Measurements from ENCODE around the gene AOPEP. TPM values are rescaled to one million over a fixed set of nuclear protein-coding genes. Genes with fewer than 3 reads are reported as not detected.
"Not testable (repeated sequence)": the region's sequence is repeated elsewhere in the genome, so short reads cannot be mapped to it uniquely, and the experiment has no call there.

The AOPEP gene
- polyA plus RNA-seq, 1 donor from 2014 or later = 10.0 TPM

- Histone ChIP-seq H3K36me3 (ENCODE audit: insufficient read depth, low read length) (no peaks in the 10 kb centered on the region), H3K4me3 (ENCODE audit: low read length) (no peak overlapping the region), H3K27ac (ENCODE audit: low read length) (no peak overlapping the region), H4K20me1 (ENCODE audit: insufficient read depth) (no peaks in the 10 kb centered on the region), H3K4me2 (ENCODE audit: low read length) (no peak overlapping the region), H3F3A (ENCODE audit: insufficient read depth, low read length, poor library complexity, severe bottlenecking) (no peaks in the 10 kb centered on the region), H3K9me3 (ENCODE audit: low read length) (no peaks in the 10 kb centered on the region), H3K9ac (ENCODE audit: low read length) (no peak overlapping the region), H2AFZ (ENCODE audit: low read depth, low read length) (no peak overlapping the region), H3K27me3 (ENCODE audit: insufficient read depth, low read depth, low read length) (no peaks in the 10 kb centered on the region), H3K79me2 (replicated peaks; ENCODE audit: insufficient read depth, low read length) (no peaks in the 10 kb centered on the region), H3K9me2 (ENCODE audit: insufficient read depth, low read length) (no peaks in the 10 kb centered on the region)
- TF ChIP-seq, protein P1, sequence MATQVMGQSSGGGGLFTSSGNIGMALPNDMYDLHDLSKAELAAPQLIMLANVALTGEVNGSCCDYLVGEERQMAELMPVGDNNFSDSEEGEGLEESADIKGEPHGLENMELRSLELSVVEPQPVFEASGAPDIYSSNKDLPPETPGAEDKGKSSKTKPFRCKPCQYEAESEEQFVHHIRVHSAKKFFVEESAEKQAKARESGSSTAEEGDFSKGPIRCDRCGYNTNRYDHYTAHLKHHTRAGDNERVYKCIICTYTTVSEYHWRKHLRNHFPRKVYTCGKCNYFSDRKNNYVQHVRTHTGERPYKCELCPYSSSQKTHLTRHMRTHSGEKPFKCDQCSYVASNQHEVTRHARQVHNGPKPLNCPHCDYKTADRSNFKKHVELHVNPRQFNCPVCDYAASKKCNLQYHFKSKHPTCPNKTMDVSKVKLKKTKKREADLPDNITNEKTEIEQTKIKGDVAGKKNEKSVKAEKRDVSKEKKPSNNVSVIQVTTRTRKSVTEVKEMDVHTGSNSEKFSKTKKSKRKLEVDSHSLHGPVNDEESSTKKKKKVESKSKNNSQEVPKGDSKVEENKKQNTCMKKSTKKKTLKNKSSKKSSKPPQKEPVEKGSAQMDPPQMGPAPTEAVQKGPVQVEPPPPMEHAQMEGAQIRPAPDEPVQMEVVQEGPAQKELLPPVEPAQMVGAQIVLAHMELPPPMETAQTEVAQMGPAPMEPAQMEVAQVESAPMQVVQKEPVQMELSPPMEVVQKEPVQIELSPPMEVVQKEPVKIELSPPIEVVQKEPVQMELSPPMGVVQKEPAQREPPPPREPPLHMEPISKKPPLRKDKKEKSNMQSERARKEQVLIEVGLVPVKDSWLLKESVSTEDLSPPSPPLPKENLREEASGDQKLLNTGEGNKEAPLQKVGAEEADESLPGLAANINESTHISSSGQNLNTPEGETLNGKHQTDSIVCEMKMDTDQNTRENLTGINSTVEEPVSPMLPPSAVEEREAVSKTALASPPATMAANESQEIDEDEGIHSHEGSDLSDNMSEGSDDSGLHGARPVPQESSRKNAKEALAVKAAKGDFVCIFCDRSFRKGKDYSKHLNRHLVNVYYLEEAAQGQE (IDR thresholded peaks at IDR 0.05; ENCODE audit: borderline replicate concordance) = no peak
- TF ChIP-seq EZH2 (IDR thresholded peaks at IDR 0.05; ENCODE audit: borderline replicate concordance, insufficient read depth, low read length, poor library complexity, severe bottlenecking) (no peak), MXI1 (conservative IDR thresholded peaks at IDR 0.05; ENCODE audit: poor library complexity, severe bottlenecking) (no peak), EP300 (conservative IDR thresholded peaks at IDR 0.05; ENCODE audit: poor library complexity, severe bottlenecking) (no peak), RAD21 (conservative IDR thresholded peaks at IDR 0.05) (no peak), POLR2AphosphoS5 (IDR thresholded peaks at IDR 0.05) (no peak), SMC3 (conservative IDR thresholded peaks at IDR 0.05; ENCODE audit: poor library complexity) (no peak)
Measured at GRCh38 chr9:94937214-94937903, 210.9 kb downstream of the AOPEP start.

DNA sequence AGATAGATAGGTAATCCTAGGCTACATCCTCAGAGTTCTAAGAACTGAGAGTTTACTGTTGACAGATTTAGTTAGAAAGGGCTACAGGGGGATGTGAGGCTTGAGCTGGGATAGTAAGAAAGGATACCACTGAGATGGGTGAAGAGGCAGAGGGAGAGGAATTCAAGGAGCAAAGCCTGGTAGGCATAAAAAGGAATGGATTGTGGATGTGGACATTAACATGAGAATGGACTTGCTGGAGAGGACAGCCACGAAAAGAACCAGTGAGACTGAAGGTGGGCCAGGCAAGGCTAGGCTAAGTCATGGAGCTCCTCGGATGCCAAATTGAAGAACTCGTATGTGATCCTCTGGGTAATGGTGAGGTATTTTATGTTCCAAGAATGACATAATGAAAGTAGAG lies 211.9 kb downstream of the AOPEP start:
- H3F3A ChIP-seq (ENCODE audit: insufficient read depth, low read length, poor library complexity, severe bottlenecking) = no peaks in the 10 kb centered on the region
- no peak overlapping the region for H3K4me2 ChIP-seq (ENCODE audit: low read length)
- H2AFZ ChIP-seq (ENCODE audit: low read depth, low read length) = no peak overlapping the region
- no peak overlapping the region for H3K9ac ChIP-seq (ENCODE audit: low read length)
- H3K4me3 ChIP-seq (ENCODE audit: low read length) = no peak overlapping the region
- H3K27ac ChIP-seq (ENCODE audit: low read length) = no peak overlapping the region
- H3K9me2 ChIP-seq (ENCODE audit: insufficient read depth, low read length) = no peaks in the 10 kb centered on the region
- no peaks in the 10 kb centered on the region for H4K20me1 ChIP-seq (ENCODE audit: insufficient read depth)
- H3K36me3 ChIP-seq (ENCODE audit: insufficient read depth, low read length) = no peaks in the 10 kb centered on the region
- no peaks in the 10 kb centered on the region for H3K27me3 ChIP-seq (ENCODE audit: insufficient read depth, low read depth, low read length)
- TF ChIP-seq CTCF (IDR thresholded peaks at IDR 0.05; ENCODE audit: poor library complexity, severe bottlenecking) = no peak
- no peak for TF ChIP-seq EZH2 (IDR thresholded peaks at IDR 0.05; ENCODE audit: borderline replicate concordance, insufficient read depth, low read length, poor library complexity, severe bottlenecking)
- TF ChIP-seq, protein P1 (IDR thresholded peaks at IDR 0.05; ENCODE audit: borderline replicate concordance) = no peak
- no peak for TF ChIP-seq TAF1 (IDR thresholded peaks at IDR 0.05; ENCODE audit: low read depth)
- no peaks in the 10 kb centered on the region for H3K79me2 ChIP-seq (replicated peaks; ENCODE audit: insufficient read depth, low read length)
- no peaks in the 10 kb centered on the region for H3K9me3 ChIP-seq (ENCODE audit: low read length)

- H3K4me2 ChIP-seq (ENCODE audit: low read length); H3K36me3 ChIP-seq (ENCODE audit: insufficient read depth, low read length); H3K9me2 ChIP-seq (ENCODE audit: insufficient read depth, low read length); H4K20me1 ChIP-seq (ENCODE audit: insufficient read depth); H3K79me2 ChIP-seq (replicated peaks; ENCODE audit: insufficient read depth, low read length); H2AFZ ChIP-seq (ENCODE audit: low read depth, low read length); H3K9ac ChIP-seq (ENCODE audit: low read length); H3K4me3 ChIP-seq (ENCODE audit: low read length); H3K27ac ChIP-seq (ENCODE audit: low read length); H3F3A ChIP-seq (ENCODE audit: insufficient read depth, low read length, poor library complexity, severe bottlenecking); H3K27me3 ChIP-seq (ENCODE audit: insufficient read depth, low read depth, low read length); H3K9me3 ChIP-seq (ENCODE audit: low read length): not testable (repeated sequence)
Measured at GRCh38 chr9:94940296-94940695, 213.8 kb downstream of the AOPEP start.
